Muscle layer of duodenum (tissue), 2 donors: Measurements from ENCODE around the gene IFI27L2.
A peak's percentile ranks its signal among the peaks of the same experiment; 100 is the strongest.

Experiments used
- H3K27ac ChIP-seq: one replicate; pipeline ENCODE4 v1.7.0; 2013; ENCODE audit warnings: mild to moderate bottlenecking, low read length
- H3K27me3 ChIP-seq: one replicate; pipeline ENCODE4 v1.7.0; 2013; ENCODE audit warnings: low read depth, mild to moderate bottlenecking, control low read depth, low read length
- H3K36me3 ChIP-seq, 2 donors: one replicate each; pipeline ENCODE4 v1.7.0; 2013; ENCODE audit warnings: low read length in 2 of 2, control low read depth in 1 of 2, mild to moderate bottlenecking in 1 of 2; ENCODE audit not compliant: insufficient read depth in 2 of 2, control insufficient read depth in 1 of 2
- H3K4me1 ChIP-seq, 2 donors: one replicate each; pipeline ENCODE4 v1.7.0; 2013; ENCODE audit warnings: low read length in 2 of 2, mild to moderate bottlenecking in 2 of 2, control low read depth in 1 of 2, moderate library complexity in 1 of 2; ENCODE audit not compliant: insufficient read depth in 2 of 2, control insufficient read depth in 1 of 2
- H3K4me3 ChIP-seq, 2 donors: one replicate each; pipeline ENCODE4 v1.7.0; 2013; ENCODE audit warnings: low read length in 2 of 2, low read depth in 1 of 2, mild to moderate bottlenecking in 1 of 2
- H3K9me3 ChIP-seq, 2 donors: one replicate each; pipeline ENCODE4 v1.7.0; 2013; ENCODE audit warnings: low read length in 2 of 2, control low read depth in 1 of 2, mild to moderate bottlenecking in 1 of 2; ENCODE audit not compliant: control insufficient read depth in 1 of 2
- donor health status: healthy.

The IFI27L2 gene

DNA sequence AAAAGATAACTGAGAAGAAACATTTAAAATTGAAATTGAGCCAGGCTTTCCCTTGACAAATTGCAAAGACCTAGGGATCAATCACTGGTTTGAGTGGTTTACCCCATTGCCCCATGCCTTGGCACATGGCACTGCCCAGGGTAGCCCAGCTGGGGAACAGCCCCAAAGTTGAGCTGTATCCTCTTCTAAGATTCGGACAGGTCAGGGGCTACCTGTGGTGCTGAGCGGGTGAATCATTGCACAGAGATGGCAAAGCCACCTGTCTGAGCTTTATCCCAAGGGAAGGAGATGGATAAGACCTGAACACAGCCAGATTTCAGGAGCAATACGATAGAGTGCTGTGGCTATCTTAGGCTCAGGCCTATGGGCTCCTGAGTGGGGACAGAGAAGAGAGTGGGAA lies 7.0 kb downstream of the IFI27L2 start:
- H3K4me1 ChIP-seq: no peaks in the 10 kb centered on the region
- H3K4me3 ChIP-seq: no peak overlapping the region
- H3K27ac ChIP-seq: no peak overlapping the region
- H3K36me3 ChIP-seq: peaks cover 0 to 4% of the 10 kb centered on the region in 2 donors
- peaks cover 7 to 17% of the 10 kb centered on the region in 2 donors for H3K9me3 ChIP-seq
- no peaks in the 10 kb centered on the region for H3K27me3 ChIP-seq

DNA sequence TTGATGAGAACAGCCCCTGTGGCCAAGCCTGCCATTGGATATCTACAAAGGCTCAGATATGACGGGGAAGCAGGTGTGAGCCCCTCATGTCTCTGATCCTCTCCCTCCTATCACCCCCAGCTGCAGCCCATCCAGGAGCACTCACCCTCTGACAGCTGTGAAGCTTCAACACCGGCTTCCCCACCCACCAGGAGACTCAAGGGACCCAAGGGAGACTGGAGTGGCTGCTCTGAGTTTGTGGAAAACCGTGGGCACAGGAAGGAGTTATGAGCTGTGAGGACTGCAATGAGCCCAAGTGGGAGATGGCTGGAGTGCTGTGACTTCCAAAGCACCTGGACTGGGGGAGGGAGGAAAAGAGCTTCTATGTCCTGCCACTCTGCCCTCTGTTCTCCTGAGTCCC lies 7.9 kb downstream of the IFI27L2 start:
- Histone ChIP-seq H3K4me3 (no peak overlapping the region), H3K36me3 (peaks cover 0 to 4% of the 10 kb centered on the region in 2 donors), H3K4me1 (no peaks in the 10 kb centered on the region), H3K27ac (no peak overlapping the region), H3K9me3 (peaks cover 7 to 17% of the 10 kb centered on the region in 2 donors), H3K27me3 (no peaks in the 10 kb centered on the region)

DNA sequence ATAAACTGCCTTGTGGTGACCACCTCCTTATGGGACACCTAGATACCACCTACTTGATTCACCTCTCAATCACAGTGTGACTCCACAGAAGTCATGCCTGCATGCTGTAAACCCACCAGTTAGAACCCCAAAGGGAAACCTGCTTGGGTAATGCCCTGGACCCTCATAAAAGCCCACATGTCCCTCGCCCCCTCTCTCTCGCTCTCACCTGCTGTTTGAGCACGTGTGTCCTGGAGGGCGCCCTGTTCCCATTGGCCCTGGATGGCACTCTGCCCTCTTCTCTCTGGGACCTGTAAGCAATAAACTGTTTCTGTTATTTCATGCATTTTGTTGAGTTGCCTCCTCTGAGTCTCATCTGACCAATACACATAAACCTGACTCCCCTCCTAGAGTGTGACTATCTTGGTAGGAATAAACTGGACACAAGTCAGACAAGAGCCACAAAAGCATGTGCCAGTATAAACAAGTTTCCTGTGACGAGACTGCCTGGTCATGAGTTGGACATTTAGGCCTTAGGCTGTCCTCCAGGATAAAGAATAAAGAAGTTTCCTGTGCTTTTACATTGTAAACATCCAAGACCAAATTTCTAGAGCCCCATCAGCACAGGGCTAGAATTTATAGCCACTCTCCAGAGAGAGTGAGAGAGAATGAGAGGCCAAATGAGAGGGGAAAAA lies 8.6 kb downstream of the IFI27L2 start:
- H3K9me3 ChIP-seq: peaks cover 7 to 17% of the 10 kb centered on the region in 2 donors
- H3K27me3 ChIP-seq: no peaks in the 10 kb centered on the region
- H3K36me3 ChIP-seq: peaks cover 0 to under 1% of the 10 kb centered on the region in 2 donors
- H3K27ac ChIP-seq: no peak overlapping the region
- no peak overlapping the region for H3K4me3 ChIP-seq
- no peaks in the 10 kb centered on the region for H3K4me1 ChIP-seq

DNA sequence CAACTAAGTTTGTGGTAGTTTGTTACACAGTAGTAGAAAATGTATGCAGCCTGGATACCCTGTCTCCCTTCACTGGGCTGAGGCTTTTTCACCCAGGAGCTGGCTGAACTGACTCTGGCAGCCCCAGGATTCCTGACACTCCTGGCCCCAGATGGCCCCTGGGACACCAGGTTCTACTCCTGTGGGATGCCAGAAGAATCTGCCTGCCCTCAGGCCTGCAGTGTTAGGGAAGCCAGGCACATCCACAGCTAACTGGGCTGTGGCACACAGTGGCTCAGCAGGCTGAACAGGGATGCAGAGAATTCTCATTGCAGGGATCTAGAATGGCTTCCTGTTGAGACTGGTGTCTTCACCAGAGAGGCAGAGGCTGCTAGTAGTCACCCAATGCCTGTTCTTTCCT lies 10.3 kb downstream of the IFI27L2 start:
- Histone ChIP-seq H3K9me3 (peaks cover 7 to 17% of the 10 kb centered on the region in 2 donors), H3K4me3 (peak overlapping the region in 1 of 2 donors; percentile 6), H3K4me1 (peaks cover 0 to 3% of the 10 kb centered on the region in 2 donors), H3K27me3 (no peaks in the 10 kb centered on the region), H3K36me3 (no peaks in the 10 kb centered on the region), H3K27ac (no peak overlapping the region)

DNA sequence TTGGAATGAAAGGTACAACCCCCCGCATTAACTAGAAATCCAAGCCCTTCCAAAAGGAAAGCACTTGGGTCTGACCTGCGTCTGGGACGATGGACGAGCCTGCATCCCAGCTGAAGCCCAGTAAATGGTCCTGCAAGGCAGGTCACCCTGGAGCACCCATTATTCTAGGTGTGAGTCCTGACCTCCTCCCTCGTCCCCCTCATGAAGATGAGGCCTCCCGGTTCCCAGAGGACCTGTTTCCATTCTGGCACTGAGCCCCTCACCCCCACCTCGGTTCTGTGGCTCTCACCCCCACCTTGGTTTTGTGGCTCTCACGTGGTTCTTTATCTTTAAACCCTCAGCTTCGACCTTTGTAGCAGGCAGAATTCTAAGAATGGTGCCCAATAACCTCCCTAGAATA lies 11.5 kb downstream of the IFI27L2 start:
- Histone ChIP-seq H3K27me3 (no peaks in the 10 kb centered on the region), H3K9me3 (peaks cover 7 to 17% of the 10 kb centered on the region in 2 donors), H3K4me3 (no peak overlapping the region), H3K4me1 (peaks cover 0 to 3% of the 10 kb centered on the region in 2 donors), H3K27ac (no peak overlapping the region), H3K36me3 (no peaks in the 10 kb centered on the region)

DNA sequence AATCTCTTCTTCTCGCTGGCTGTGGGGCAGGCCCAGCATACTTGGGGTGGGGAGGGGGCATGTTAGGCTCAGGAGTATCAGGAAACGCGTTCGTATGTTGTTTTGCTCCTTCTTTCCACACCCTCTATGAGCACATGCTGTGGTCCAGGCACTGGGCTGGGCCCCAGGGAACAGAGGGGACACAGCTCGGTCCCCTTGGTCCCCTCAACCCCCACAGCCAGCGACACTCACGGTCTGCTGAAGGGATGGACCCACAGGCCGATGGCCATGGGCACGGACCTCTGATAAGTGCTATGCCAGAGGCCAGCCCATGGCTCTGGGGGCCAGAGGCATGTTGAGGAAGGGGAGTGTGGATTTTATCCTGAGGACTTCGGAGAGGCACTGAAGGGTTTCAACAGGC lies 12.7 kb downstream of the IFI27L2 start:
- Histone ChIP-seq H3K4me3 (no peak overlapping the region), H3K9me3 (peaks cover 7 to 17% of the 10 kb centered on the region in 2 donors), H3K36me3 (no peaks in the 10 kb centered on the region), H3K27me3 (no peaks in the 10 kb centered on the region), H3K27ac (no peak overlapping the region), H3K4me1 (peaks cover 0 to 3% of the 10 kb centered on the region in 2 donors)

DNA sequence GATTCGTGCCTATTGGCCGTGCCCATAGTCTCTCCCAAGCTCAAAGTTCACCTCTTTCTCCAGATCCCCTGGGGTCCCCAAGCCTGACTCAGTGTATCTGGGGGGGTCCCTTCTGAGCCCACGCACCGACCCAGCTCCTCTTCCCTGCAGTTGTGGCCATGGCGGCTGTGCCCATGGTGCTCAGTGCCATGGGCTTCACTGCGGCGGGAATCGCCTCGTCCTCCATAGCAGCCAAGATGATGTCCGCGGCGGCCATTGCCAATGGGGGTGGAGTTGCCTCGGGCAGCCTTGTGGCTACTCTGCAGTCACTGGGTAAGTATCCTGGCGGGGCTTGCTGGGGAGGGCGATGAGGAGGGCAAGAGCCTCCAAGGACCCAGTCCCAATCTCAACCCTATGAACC lies 13.8 kb downstream of the IFI27L2 start:
- H3K27ac ChIP-seq: no peak overlapping the region
- peaks cover 7 to 14% of the 10 kb centered on the region in 2 donors for H3K9me3 ChIP-seq

DNA sequence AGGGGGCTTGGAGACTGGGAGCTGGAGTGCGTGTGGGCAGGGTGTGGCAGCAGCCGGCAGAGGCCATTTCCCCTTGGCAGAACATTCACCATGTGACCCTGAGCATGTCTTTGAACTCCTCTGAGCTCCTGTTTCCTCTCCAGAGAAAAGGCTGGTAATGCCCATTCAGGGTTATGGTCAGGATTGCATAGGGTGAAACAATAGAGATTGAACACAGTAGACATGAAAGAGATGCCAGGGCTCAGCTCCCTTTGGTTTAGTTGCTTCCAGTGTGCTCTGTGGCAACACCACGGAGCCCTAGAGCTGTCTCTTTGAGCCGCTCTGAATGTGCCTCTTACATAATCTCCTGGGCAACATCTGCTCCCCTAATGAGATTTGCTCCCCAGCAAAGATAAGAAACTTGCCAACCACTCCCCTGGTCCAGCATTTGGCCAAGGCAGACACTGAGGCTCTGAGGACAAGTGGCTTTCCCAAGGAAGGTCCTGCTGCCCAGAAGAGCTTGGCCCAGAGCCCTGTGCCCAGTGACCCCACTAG lies 14.3 kb downstream of the IFI27L2 start:
- H3K4me3 ChIP-seq: no peak overlapping the region

More for the DNA sequence above, 13.8 kb downstream of the IFI27L2 start:
- Histone ChIP-seq H3K36me3 (no peaks in the 10 kb centered on the region), H3K4me1 (peaks cover 0 to 3% of the 10 kb centered on the region in 2 donors), H3K27me3 (no peaks in the 10 kb centered on the region), H3K4me3 (no peak overlapping the region)

DNA sequence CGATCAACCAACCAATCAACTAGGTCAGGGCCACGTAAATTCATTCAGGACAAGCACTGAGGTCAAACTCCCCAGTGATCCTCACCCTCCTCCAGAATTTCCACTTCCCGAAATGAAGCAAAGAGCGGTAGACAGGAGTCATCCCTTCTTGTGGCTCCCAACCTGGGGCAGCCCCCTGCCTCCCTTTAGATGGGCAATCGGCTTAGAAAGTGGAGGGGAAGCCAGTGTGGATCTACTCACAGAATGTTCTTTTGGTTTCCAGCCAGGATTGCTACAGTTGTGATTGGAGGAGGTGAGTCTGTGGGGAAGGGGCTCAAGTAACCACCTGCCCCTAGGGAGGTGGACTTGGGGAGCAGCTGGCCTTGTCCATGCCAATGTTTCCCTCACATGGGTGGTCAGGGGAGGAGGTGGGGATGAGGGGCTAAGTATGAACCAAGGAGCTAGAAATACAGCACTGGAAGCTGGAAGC lies 14.8 kb downstream of the IFI27L2 start:
- no peak overlapping the region for H3K4me3 ChIP-seq
- no peaks in the 10 kb centered on the region for H3K27me3 ChIP-seq
- peaks cover 1 to 3% of the 10 kb centered on the region in 2 donors for H3K4me1 ChIP-seq
- H3K9me3 ChIP-seq: peaks cover 5 to 6% of the 10 kb centered on the region in 2 donors
- H3K36me3 ChIP-seq: no peaks in the 10 kb centered on the region
- H3K27ac ChIP-seq: peak overlapping the region; percentile 34

More for the DNA sequence above, 14.3 kb downstream of the IFI27L2 start:
- Histone ChIP-seq H3K36me3 (no peaks in the 10 kb centered on the region), H3K27me3 (no peaks in the 10 kb centered on the region), H3K27ac (no peak overlapping the region), H3K4me1 (peaks cover 0 to 3% of the 10 kb centered on the region in 2 donors), H3K9me3 (peaks cover 7 to 9% of the 10 kb centered on the region in 2 donors)

DNA sequence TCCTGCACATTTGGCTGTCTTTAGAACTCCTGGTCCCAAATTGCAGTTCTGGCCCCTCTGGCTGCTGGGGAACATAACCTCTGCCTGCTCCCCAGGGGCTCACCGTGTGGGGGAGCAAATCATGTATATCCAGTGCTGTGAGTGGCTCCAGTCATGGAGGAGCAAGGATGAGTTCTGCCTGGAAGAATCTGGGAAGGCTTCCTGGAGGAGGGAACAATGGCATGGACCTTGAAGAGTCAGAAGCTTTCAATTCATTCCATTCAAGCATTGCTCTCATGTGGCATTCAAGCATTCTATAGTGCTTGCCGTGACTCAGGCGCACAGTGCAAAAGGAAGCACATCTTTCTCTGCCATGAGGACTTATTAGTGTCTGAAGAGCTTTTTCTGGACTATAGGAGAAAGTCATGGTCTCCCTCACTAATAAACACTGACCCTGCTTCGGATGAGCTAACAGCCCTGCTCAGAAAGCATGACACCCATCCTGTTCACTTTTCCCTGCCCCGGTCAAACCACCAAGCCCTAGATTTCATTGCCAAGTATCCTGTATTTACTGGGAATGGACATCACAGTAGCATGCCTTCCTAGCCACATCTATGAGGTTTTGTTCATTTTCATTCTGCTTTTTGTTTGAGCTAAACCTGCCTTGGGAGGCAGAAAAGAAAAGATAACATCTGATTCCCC lies 15.4 kb downstream of the IFI27L2 start:
- no peaks in the 10 kb centered on the region for H3K36me3 ChIP-seq
- no peaks in the 10 kb centered on the region for H3K27me3 ChIP-seq
- H3K4me3 ChIP-seq: no peak overlapping the region
- H3K27ac ChIP-seq: peak overlapping the region; percentile 34
- peaks cover 0 to under 1% of the 10 kb centered on the region in 2 donors for H3K9me3 ChIP-seq
- peaks cover 3 to 4% of the 10 kb centered on the region in 2 donors for H3K4me1 ChIP-seq

DNA sequence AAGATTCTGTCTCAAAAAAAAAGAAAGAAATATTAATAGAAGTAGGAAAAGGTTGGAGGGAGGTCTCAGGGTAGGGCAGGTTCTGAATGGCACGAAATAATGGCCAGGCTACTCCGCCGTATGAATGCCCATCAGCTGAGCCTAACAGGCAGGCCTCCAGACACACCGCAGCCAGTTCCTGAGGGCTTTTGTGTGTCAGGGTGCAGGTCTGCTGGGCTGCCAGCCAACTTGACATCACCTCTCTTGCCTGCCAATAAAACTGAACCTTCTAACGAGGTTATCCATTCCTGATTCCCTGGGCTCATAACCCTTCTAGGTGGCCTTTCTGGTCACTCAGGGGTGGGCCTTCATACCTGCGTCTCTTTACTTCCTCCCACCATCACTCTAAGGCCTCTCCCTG lies 15.9 kb downstream of the IFI27L2 start:
- Histone ChIP-seq H3K4me1 (peaks cover 3 to 4% of the 10 kb centered on the region in 2 donors), H3K27me3 (no peaks in the 10 kb centered on the region), H3K9me3 (no peaks in the 10 kb centered on the region), H3K36me3 (no peaks in the 10 kb centered on the region), H3K4me3 (no peak overlapping the region), H3K27ac (no peak overlapping the region)
